K562 (cell line): ENCODE data around the gene PHF21A.

ENCODE experiments used
- CEBPB ChIP-seq: fragments of 450-650 bp; IDR thresholded peaks from 2 replicates; pipeline ENCODE4 v1.6.1; 2016; ENCODE audit warnings: missing genetic modification characterization, missing compliant biosample characterization
- SIN3A ChIP-seq, 2 experiments: fragments of 150-350 bp in 1 of 2; IDR thresholded peaks; 2 replicates each; pipeline ENCODE4 v1.6.1; 2011 to 2016; ENCODE audit warnings: borderline replicate concordance in 2 of 2, low read depth in 2 of 2, low read length in 2 of 2, mild to moderate bottlenecking in 2 of 2, moderate library complexity in 2 of 2; ENCODE audit not compliant: control insufficient read depth in 1 of 2

DNA sequence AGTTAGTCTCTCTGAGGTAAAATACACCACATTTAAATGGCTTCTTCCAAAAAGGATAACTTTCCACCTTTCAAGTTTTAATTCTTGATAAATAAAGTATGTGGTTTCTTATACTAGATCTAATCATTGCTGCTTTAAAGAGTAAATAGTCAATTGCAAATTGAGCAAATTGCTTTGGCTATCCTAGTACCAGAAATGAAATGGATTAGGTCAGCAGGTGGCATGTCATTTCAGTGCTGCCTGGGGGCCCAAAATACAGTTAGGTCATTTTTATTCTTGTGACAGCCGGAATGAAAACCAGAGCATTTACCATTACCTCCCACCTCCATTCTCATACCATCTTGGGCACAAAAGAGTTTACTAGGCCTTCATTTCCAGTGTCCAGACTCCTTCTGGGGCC, 70.2 kb downstream of the PHF21A start:
- no peak for TF ChIP-seq CEBPB (tag)
- TF ChIP-seq SIN3A (IDR thresholded peaks at IDR 0.05; ENCODE audit: borderline replicate concordance in 2 of 2, control insufficient read depth in 1 of 2, low read depth in 2 of 2, low read length in 2 of 2), result no peak
